GM19324 (cell line): ENCODE results near the gene TPM2.
"Not testable (repeated sequence)": the region's sequence is repeated elsewhere in the genome, so short reads cannot be mapped to it uniquely, and the experiment has no call there.

Source experiments
- ATAC-seq: cut with Tn5 transposase; IDR thresholded peaks from one replicate; pipeline ENCODE4 v1.9.1; 2021; ENCODE audit warnings: mild to moderate bottlenecking, moderate library complexity; ENCODE audit not compliant: unreplicated experiment, low FRiP score

Gene TPM2

DNA sequence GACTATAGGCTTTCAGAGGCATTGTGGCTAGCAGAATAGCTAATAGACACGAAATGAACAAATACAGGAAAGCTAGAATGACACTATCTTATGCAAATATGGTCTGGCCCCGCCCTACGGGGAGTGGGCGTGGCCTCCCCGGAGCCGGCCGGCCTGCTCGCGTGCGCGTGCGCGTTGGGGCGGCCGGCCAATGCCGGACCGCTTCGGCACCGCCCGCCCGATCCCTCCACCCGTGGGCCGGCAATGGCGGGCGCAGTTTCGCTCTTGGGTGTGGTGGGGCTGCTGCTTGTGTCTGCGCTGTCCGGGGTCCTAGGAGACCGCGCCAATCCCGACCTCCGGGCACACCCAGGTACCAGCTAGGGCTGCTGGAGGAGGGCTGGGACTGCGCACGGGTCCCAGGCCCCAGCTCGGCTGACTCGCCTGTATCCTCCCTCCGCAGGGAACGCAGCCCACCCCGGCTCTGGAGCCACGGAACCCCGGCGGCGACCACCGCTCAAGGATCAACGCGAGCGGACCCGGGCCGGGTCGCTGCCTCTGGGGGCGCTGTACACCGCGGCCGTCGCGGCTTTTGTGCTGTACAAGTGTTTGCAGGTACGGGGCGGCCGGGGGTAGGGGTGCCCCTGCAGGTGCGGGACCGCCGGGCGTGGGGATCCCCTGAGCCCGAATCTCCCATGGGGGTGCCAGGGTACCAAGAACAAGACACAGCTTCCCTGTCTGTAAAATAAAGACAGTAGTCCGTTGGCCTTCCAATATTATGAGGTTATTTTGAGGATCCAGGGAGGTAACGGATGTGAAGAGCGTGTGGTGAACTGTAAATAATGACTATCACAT, 31.4 kb downstream of the TPM2 start, which contains the start of gene CCDC107:
Gene CCDC107 (plus strand): TSS at position 156 of the 831 bp plus-strand sequence. CDS start 88 bp downstream, at position 244.
- peak; percentile 77 for ATAC-seq

DNA sequence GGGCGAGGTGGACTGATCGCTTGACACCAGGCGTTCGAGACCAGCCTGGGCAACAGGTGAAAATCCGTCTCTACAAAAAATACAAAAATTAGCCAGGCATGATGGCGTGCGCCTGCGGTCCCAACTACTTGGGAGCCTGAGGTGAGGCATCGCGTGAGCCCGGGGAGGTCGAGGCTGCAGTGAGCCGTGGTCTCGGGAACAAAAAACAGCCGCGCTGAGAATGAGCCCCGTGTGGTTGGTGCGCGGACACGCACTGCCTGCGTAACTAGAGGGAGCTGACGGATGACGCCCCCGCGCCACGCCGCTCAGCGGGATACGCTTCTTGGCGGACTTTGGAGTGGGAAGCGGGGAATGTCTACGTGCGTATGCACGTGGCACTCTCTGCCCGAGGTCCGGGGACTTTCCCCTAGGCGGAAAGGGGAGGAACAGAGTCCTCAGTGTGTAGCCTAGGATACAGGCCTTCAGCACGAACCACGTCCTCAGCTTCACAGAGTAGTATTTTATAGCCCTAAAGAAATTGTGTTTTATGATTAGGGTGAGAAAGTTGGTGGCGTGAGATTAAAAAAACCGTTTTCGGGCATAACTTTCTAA, 32.1 kb downstream of the TPM2 start, which contains the start of gene RMRP:
Gene RMRP (minus strand): TSS at position 474 of the 591 bp plus-strand sequence.
- ATAC-seq, result peak; percentile 87

DNA sequence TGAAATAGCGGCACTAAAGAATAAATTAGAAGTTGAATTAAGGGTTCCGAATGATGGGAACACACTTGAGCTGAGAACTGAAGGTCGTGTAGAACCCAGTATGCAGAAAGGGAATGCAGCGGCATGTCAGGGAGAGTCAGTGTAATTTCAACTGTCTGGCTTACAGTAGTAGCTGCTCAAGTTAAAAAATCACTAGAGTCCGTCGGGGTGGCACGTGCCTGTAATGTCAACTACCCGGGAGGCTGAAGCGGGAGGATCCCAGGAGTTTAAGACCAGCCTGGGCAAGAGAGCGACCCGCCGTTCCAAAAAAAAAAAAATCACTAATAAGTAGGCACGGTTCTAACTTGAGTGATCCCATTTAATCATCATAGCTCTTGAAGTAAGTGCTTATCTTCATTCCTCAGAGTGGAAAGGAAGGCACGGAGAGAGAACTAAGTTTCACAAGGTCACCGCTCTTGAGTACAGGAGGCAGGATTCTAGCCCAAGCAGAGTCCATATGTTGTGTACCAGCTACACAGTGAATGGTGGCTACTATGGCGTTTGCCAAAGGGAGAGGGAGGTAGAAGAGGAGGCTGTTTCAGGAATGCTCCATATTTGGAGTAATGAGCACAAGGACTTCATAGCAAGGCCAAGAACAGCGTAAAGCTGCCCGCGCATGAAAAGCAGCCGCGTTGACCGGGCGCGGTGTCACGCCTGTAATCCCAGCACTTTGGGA, 32.7 kb downstream of the TPM2 start:
- no peak for ATAC-seq

DNA sequence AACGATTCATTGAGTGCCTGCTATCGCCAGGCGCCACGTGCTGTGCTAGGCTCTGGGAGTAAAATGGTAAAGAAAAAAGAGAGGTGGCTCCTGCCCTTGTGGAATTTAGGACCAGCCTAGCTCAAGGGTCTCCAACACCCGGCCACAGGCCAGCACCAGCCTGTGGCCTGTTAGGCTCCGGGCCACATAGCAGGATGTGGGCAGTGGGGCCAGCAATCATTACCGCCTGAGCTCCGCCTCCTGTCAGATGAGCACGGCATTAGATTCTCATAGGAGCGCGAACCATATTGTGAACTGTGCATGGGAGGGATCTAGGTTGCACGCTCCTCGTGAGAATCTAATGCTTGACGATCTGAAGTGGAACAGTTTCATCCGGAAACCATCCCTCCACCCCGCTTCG, 33.4 kb downstream of the TPM2 start:
- ATAC-seq, result no peak

DNA sequence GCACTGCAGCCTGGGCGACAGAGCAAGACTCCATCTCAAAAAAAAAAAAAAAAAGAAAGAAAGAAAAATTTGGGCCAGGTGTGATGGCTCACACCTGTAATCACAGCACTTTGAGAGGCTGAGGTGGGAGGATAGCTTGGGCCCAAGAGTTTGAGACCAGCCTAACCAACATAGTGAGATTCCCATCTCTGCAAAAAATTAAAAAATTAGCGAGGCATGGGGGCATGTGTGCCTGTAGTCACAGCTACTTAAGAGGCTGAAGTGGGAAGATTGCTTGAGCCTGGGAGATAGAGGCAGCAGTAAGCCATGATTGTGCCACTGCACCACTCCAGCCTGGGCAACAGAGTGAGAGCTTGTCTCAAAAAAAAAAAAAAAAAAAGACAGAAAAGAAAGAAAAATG, 36.1 kb downstream of the TPM2 start:
- ATAC-seq, result no peak

DNA sequence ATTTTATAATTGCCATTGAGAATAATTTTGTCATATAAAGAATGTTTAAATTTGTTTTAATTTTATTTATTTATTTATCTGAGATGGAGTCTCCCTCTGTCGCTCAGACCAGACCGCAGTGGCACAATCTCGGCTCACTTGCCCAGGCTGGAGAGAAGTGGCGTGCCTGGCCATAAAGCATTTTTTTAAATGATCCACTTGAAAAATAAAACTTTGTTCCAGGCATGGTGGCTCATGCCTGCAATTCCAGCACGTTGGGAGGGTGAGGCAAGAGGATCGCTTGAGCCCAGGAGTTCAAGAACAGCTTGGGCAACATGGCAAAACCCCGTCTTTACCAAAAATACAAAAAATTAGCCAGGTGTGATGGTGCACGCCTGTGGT, 36.9 kb downstream of the TPM2 start:
- no peak for ATAC-seq

DNA sequence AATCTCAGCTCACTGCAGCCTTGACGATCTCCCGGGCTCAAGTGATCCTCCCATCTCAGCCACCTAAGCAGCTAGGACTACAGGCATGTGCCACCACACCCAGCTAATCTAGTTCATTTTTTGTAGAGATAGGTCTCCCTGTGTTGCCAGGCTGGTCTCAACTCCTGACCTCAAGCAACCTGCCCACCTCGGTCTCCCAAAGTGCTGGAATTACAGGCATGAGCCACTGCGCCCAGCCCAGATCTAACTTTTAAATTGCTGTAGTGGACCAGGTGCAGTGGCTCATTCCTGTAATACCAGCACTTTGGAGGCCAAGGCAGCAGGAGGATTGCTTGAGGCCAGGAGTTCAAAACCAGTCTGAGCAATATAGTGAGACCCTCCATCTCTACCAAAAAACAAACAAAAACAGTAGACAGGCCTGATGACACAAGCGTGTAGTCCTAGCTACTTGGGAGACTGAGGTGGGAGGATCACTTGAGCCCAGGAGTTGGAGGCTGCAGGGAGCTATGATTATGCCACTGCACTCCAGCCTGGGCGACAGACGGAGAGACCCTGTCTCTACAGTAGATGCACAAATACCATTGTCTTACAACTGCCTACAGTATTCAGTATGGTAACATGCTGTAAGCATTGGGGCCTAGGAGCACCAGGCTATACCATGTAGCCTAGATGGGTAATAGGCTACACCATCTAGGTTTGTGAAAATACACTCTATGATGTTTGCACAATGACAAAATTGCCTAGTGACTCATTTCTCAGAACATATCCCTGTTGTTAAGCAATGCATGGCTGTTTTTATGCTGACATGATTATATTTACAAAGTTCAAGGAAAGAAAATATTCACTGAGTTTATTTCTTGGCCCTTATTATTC, 37.5 kb downstream of the TPM2 start:
- no peak for ATAC-seq

DNA sequence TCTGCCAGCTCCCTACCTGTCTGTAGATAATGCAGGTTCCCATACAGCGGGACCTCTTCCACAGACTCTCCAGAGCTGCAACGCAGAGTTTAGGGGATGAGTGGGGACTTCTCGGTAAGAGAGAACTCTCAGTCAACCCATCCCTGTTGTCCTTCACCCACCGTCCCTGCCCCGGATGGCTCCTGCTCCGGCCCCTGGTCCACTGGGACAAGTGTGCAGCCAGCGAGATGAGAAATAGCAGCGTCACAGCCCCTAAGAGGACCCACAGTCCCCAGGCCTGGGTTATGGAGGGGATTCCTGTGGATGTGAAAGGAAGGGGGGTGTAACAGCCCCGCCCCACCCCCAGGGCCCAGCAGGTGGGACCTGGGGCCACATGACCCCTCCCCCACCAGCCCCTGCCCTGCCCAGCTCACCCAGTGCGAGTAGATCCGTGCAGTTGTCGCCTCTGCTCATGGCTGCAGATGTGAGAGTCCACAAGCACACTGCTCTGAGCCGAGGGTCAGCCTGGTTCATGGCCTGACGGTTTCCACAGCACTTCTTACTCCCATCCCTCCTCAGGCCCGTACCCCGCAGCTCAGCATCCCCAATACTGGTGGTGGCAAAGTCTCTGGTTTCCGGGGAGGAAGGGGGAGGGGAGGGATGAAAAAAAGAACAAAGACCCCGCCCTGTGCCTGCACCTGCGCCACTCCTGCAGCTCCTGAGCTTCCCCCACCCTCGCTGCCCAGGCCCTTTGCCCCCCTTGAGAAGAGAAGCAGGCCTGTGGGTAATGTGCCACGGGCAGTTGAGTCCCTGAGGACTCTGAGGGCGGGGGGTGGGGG, 39.2 kb downstream of the TPM2 start, which contains the start of gene SIT1:
Gene SIT1 (minus strand): TSS at position 591 of the 818 bp plus-strand sequence. CDS start 78 bp downstream, at position 513.
- no peak for ATAC-seq

DNA sequence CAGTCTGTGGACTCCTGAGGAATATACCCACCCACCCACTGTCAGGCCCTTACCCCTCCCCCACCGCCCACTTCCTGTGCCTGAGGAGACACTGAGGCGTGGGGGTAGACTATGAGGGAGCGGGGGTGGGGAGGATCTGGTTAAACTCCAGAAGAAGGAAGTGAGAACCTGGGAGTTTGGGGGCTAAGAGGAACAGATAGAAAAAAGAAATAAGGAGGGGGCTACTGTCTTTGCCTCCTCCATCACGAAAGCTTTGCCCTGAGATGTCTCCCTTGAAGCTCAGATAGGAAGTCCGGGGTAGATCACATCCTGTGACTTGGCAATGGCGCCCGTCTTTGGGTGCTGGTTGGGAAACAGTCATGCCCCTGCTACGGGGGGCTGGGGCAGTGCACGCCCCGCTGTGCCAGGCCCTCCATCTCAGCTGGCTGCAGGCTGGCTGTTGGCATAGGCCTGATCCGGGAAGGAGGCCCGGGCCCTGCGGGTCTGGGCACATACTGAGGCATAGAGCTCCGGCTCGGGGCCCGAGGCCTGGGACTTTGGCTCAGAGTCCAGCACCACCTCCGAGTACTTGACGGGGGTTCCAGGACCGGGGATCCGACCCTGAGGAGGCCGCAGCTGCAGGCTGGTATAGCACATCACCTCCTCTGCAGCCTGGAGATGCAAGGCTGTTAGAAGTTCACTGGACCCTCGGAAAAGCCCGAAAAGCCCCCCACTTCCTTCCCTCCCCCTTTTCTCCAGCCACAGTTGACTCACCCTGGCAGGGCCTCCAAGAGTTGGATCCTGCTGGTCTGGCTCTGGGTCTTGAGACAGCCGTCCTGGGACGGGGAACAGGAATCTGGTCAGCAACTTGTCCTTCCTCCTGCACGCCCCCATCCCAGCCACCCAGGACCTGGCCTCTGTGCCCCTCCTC, 40.0 kb downstream of the TPM2 start:
- ATAC-seq, result no peak

DNA sequence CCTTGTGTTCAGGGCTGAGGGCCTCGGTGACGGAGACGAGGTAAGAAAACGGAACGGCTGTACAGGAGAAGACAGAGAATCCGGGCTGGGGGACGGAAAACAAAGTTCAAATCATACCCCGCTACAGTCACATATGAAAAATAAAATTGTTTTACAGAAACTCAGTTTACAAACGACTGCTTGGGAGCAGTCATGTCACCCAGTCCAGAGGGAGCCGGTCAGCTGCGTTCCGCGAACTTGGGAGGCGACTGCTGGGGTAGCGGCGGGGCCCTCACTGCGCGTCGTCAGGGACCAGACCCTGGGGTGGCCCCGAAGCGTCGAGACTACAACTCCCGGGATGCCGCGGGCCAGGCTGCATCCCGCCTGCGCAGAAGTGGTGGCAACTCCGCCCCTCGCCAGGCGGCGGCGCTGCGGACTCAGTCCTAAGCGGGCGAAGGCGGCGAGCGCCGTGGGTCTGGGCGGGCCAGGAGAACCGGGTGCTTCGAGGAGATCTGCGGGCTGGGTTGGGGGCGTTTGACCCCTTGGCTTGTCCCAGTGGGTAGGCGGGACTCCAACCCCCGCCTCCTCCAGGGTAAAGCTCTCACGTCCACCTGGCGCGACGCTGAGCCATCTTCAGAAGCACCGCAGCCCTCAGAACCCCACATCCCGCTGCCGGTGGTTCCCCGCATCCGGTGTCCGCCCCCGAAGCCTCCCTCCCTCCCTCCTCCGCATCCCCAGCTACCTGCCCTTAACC, 43.0 kb downstream of the TPM2 start:
- ATAC-seq, result peak; percentile 88

DNA sequence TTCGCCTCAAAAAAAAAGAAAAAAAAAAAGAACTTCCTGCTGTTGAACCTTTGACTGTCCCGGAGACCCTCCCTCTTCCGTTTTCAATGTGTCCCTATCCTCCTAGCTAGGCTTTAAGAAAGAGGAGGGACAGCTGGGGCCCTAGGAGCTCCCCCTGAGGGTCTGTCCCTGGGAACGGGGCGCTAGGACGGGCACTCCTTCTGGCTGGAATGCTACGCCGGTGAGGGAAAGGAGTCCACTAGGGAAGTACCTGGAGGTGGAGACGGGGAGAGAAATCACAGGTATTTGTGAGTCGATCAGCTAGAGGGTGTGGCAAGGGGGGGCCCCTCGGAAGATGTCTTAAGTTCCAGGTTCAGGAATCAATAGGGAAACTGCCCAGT, 43.6 kb downstream of the TPM2 start:
- peak; percentile 18 for ATAC-seq

DNA sequence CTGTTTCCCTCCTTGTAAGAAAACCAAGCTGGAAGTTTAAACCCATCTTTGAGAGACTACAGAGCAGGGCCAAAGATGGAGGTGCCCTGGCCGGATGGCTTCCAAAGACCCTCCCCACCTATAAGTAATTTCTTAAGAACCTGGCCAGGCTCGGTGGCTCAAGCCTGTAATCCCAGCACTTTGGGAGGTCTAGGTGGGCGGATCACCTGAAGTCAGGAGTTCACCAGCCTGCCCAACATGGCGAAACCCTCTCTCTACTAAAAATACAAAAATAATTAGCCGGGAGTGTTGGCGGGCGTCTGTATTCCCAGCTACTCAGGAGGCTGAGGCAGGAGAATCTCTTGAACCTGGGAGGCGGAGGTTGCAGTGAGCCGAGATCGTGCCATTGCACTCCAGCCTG, 44.0 kb downstream of the TPM2 start:
- not testable (repeated sequence) for ATAC-seq

DNA sequence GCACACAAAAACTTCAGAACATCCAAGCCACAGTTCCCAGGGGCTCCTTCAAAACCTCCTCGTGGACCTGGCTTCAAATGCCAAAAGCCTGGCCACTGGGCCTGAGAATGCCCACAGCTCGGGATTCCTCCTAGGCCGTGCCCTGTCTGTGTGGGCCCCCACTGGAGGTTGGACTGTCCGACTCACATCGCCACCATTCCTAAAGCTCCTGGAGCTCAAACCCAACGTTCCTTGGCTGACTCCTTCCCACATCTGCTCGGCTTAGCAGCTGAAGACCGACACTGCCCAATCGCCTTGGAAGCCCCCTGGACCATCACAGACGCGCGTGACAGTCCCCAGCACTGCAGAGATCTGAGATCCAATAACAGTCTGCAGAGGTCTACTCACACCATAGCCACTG, 46.7 kb downstream of the TPM2 start:
- ATAC-seq, result no peak

DNA sequence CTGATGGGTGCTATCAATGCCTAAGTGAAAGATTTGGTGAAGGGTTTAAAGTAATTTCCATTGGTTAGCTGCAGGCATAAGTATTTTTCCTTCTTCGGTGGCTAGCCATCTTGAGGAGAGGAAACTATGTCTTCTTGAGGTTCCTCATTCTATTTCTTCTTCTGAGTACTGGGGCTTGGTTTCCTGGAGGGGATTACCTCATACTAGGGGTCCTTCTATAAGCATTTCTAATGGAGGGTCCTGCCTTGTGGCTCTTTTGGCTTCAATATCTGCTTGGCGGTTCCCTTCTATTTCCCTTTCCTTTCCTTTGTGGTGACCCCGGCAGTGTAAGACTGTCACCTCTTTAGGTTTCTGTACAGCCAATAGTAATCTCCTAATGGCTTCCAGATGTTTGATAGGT, 48.2 kb downstream of the TPM2 start:
- ATAC-seq, result not testable (repeated sequence)

DNA sequence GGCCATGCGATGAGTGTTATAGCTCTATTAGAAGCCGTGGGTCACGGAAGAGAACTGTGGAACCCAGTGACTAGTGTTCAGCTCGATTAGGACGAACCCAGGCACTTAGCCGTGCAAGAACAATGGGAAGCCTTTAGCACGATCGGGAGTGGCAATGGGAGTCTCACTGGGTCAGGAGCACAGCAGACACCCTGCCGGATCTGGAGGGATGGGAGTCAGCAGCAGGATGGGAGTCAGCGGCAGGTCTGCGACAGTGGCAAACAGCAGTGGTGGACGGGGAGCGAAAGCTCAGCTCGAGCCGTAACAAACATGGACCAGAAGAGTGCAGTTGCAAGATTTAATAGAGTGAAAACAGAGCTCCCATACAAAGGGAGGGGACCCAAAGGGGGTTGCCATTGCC, 49.3 kb downstream of the TPM2 start:
- not testable (repeated sequence) for ATAC-seq

DNA sequence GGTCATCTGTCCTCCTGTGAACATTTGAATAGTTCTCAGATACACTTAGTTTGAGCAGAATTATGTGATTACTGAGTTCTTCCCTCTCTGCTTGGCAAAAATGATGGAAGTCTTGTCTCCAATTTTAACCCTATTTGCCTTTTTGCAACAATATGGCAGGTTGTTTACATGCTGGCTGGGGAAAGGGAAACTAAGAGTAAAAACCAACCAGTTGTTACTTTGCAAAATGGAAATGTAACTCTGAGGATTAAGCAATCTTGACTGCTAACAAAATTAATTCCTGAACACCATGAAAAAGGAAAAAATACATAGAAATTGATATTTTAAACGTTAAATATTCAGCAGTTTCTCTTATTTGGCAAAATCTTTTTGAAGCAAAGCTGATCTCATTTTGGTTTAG, 50.1 kb downstream of the TPM2 start:
- no peak for ATAC-seq

DNA sequence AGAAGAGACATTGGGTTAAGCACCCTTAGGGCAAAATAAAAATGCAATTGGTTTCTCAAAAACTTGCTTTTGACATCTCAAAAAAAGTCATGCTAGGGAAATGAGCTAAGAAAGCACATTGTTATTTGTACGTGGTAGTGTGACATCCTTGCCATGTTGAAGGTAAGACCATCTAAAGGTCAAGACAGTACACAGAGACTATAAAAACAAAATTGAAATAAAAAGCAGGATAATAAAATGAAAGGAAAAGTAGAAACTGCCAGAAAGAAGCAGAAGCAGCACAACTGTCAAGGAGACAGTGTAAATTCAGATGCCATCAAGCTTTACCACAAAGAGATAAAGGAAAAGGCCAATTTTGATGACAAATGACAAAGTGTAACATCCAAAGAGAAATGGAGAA, 50.5 kb downstream of the TPM2 start:
- not testable (repeated sequence) for ATAC-seq

DNA sequence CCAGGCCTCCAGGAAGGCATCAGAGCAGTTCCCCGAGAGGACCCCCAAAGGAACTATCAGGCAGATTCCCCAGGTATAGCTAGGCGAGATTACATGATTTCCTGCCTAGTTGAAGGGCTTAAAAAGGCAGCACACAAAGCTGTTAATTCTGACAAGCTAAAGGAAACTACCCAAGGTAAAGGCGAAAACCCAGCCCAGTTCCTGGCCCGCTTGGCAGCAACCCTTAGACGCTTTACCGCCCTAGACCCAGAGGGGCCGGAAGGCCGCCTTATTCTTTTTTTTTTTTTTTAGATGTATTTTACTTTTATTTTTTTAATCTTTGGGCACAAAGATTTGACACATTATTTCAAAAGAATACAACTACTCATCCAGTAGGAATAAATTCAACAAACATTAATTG, 51.0 kb downstream of the TPM2 start:
- not testable (repeated sequence) for ATAC-seq
